Activated T-cell treated with anti-CD3 and anti-CD28 coated beads, Interleukin-2, amount 50 U/mL, for 24 hours (primary cell): ENCODE measurements around the gene CPT1C.

Source experiments
- DNase-seq: peaks from one replicate; pipeline ENCODE4 v3.0.0-alpha.2; 2020
- H3K27ac Mint-ChIP-seq: 2 replicates; pipeline ENCODE4 v1.8.0; 2020; ENCODE audit warnings: mild to moderate bottlenecking, mixed read lengths
- H3K27me3 Mint-ChIP-seq: 2 replicates; pipeline ENCODE4 v1.8.0; 2020; ENCODE audit warnings: mixed read lengths
- H3K36me3 Mint-ChIP-seq: 2 replicates; pipeline ENCODE4 v1.8.0; 2020; ENCODE audit warnings: low read depth, mixed read lengths
- H3K4me1 Mint-ChIP-seq: 2 replicates; pipeline ENCODE4 v1.8.0; 2020; ENCODE audit warnings: low read depth, mixed read lengths
- H3K4me3 Mint-ChIP-seq: 2 replicates; pipeline ENCODE4 v1.8.0; 2020; ENCODE audit warnings: mild to moderate bottlenecking, moderate library complexity, mixed read lengths
- H3K9me3 Mint-ChIP-seq: 2 replicates; pipeline ENCODE4 v1.8.0; 2020; ENCODE audit warnings: mixed read lengths

The CPT1C gene

GRCh38 chr19:49761625-49762311 is 70.9 kb downstream of the CPT1C start:
- H3K9me3 Mint-ChIP-seq: no peaks in the 10 kb centered on the region
- H3K4me1 Mint-ChIP-seq: peaks cover 10% of the 10 kb centered on the region
- no peaks in the 10 kb centered on the region for H3K36me3 Mint-ChIP-seq
- peak overlapping the region; percentile 46 for H3K4me3 Mint-ChIP-seq
- H3K27ac Mint-ChIP-seq: peak overlapping the region; percentile 70
- DNase-seq: peak; percentile 44
- H3K27me3 Mint-ChIP-seq: no peaks in the 10 kb centered on the region

GRCh38 chr19:49763230-49763629 is 72.3 kb downstream of the CPT1C start, which contains the start of gene TSKS:
Gene TSKS, minus strand, starts transcription at chr19:49763306. Its CDS starts 59 bp downstream, at chr19:49763247.
- Mint-ChIP-seq H3K4me1 (peaks cover 20% of the 10 kb centered on the region), H3K27me3 (no peaks in the 10 kb centered on the region), H3K9me3 (no peaks in the 10 kb centered on the region), H3K36me3 (peaks cover 10% of the 10 kb centered on the region), H3K4me3 (no peak within 1 kb of the TSS), H3K27ac (peak within 1 kb of the TSS; percentile 70)
- no peak for DNase-seq
